ENCODE data around the gene DDX43. TPM values are rescaled to one million over a fixed set of nuclear protein-coding genes. Genes with fewer than 3 reads are reported as not detected.

Gene DDX43
- total and polyA plus RNA-seq, 2 donors (not counting 1 experiment from before 2014, with no cell fraction given): 1.5 to 2.0 TPM

DNA sequence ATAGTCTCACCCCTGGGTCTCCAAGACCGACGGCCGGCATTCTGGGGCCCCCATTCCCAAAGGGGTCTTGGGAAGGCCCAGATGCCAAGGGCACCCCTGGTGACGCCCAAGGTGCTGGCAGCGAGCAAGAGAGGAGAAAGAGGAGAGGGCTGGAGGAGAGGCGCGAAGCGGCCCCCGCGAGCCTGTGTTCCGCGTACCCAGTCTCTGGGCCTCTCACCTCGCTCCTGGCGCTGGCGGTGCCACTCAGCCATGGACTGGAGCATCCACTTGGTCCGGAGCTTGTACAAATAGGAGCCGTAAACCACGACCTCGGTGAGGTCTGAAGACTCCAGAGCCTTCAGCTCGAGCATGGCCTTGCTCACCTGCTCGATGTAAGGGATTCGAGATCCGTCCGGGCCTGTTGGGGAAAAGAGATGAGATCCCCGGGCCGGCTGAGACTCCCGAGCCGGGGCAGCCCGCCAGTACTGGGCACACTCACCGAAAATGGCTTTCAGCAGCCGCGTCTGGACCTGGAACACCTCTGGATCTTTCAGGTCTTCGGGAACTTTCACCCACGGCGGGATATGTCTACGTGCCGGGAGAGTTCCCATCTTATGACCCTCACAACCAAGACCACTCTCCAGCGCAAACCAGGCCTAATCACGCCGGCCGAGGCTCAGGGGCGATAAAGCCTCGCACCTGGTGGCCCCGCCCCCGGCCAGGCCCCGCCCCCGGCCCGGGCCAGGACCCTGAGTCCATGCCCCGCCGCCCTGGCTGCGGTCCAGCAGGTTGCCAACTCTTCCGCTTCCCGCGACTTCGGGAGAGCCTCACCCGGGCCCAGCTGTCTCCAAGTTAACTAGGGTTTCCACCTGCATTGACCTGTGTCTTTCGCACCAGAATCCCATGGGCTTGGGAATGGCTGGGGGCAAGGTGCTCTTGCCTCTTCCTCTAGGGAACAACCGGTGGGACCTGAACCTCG is 40.7 kb upstream of the DDX43 start, which contains the start of gene DPPA5:
DPPA5 (minus strand) TSS at position 641 of the 958 bp plus-strand sequence; CDS start at position 590, 51 bp downstream.
- H3K79me2 ChIP-seq (ENCODE audit: control insufficient read depth, insufficient read depth, low read length): no peaks in the 10 kb centered on the region
- no peak within 1 kb of the TSS for H3K27ac ChIP-seq (ENCODE audit: insufficient read depth, low read length)
- no peaks in the 10 kb centered on the region for H3K36me3 ChIP-seq (ENCODE audit: control insufficient read depth, insufficient read depth, low read length)
- H3K9me3 ChIP-seq (ENCODE audit: control insufficient read depth, insufficient read depth, low read depth, low read length): no peaks in the 10 kb centered on the region
- H3K4me2 ChIP-seq (ENCODE audit: extremely low read depth, insufficient read depth, low read length): no peak within 1 kb of the TSS
- no peaks in the 10 kb centered on the region for H4K20me1 ChIP-seq (ENCODE audit: control insufficient read depth, extremely low read depth, insufficient read depth, low read length)
- no peaks in the 10 kb centered on the region for H3K4me1 ChIP-seq (ENCODE audit: control insufficient read depth, extremely low read depth, insufficient read depth, low read length)
- no peaks in the 10 kb centered on the region for H3K27me3 ChIP-seq (ENCODE audit: control insufficient read depth, insufficient read depth, low read length)
- H3K9ac ChIP-seq (ENCODE audit: insufficient read depth, low read length): no peak within 1 kb of the TSS
- DNase-seq (ENCODE audit: low read depth in 2 of 2): no peak
- no peak within 1 kb of the TSS for H3K4me3 ChIP-seq (replicated peaks in 1 of 4; ENCODE audit: control extremely low read depth in 1 of 4, insufficient read depth in 1 of 4, low read depth in 3 of 4, low read length in 4 of 4)
- TF ChIP-seq EZH2 (IDR thresholded peaks at IDR 0.05; ENCODE audit: low read length, missing control alignments): no peak
- TF ChIP-seq, protein P1, sequence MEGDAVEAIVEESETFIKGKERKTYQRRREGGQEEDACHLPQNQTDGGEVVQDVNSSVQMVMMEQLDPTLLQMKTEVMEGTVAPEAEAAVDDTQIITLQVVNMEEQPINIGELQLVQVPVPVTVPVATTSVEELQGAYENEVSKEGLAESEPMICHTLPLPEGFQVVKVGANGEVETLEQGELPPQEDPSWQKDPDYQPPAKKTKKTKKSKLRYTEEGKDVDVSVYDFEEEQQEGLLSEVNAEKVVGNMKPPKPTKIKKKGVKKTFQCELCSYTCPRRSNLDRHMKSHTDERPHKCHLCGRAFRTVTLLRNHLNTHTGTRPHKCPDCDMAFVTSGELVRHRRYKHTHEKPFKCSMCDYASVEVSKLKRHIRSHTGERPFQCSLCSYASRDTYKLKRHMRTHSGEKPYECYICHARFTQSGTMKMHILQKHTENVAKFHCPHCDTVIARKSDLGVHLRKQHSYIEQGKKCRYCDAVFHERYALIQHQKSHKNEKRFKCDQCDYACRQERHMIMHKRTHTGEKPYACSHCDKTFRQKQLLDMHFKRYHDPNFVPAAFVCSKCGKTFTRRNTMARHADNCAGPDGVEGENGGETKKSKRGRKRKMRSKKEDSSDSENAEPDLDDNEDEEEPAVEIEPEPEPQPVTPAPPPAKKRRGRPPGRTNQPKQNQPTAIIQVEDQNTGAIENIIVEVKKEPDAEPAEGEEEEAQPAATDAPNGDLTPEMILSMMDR (conservative IDR thresholded peaks at IDR 0.05 in 1 of 2, IDR thresholded peaks at IDR 0.05 in 1 of 2; ENCODE audit: low read depth in 1 of 2, low read length in 2 of 2): no peak
- no peak within 1 kb of the TSS for H2AFZ ChIP-seq (ENCODE audit: low read length)

DNA sequence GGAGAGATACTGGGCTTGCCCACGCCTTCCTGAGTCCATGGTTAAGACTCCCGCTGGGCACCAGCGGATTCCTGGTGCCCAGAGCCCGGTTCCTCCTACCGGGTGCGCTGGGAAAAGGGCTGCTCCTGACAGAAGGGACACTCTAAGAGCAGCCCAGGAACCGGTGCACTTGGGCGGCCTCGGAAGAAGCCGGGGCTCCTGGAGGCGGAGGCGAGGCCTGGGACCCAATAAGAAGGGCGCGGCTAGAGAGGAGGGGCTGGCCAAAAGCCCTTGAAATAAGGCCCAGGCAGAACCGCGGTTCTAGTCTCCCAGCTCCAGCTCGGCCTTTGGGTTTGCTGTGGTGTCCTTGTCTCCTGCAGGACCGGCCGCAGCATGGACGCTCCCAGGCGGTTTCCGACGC is 32.3 kb upstream of the DDX43 start, which contains the start of gene KHDC3L:
KHDC3L (plus strand) TSS at position 301 of the 400 bp plus-strand sequence; CDS start at position 373, 72 bp downstream.
- Histone ChIP-seq H4K20me1 (ENCODE audit: control insufficient read depth, extremely low read depth, insufficient read depth, low read length) (no peaks in the 10 kb centered on the region), H3K4me1 (ENCODE audit: control insufficient read depth, extremely low read depth, insufficient read depth, low read length) (no peaks in the 10 kb centered on the region), H3K27me3 (ENCODE audit: control insufficient read depth, insufficient read depth, low read length) (no peaks in the 10 kb centered on the region), H3K9ac (ENCODE audit: insufficient read depth, low read length) (no peak within 1 kb of the TSS), H3K79me2 (ENCODE audit: control insufficient read depth, insufficient read depth, low read length) (no peaks in the 10 kb centered on the region), H3K27ac (ENCODE audit: insufficient read depth, low read length) (no peak within 1 kb of the TSS), H3K36me3 (ENCODE audit: control insufficient read depth, insufficient read depth, low read length) (no peaks in the 10 kb centered on the region), H3K4me2 (ENCODE audit: extremely low read depth, insufficient read depth, low read length) (no peak within 1 kb of the TSS), H3K9me3 (ENCODE audit: control insufficient read depth, insufficient read depth, low read depth, low read length) (no peaks in the 10 kb centered on the region), H3K4me3 (replicated peaks in 1 of 4; ENCODE audit: control extremely low read depth in 1 of 4, insufficient read depth in 1 of 4, low read depth in 3 of 4, low read length in 4 of 4) (no peak within 1 kb of the TSS), H2AFZ (ENCODE audit: low read length) (no peak within 1 kb of the TSS)
- TF ChIP-seq, protein P1 (conservative IDR thresholded peaks at IDR 0.05 in 1 of 2, IDR thresholded peaks at IDR 0.05 in 1 of 2; ENCODE audit: low read depth in 1 of 2, low read length in 2 of 2): no peak
- no peak for TF ChIP-seq EZH2 (IDR thresholded peaks at IDR 0.05; ENCODE audit: low read length, missing control alignments)
- no peak for DNase-seq (ENCODE audit: low read depth in 2 of 2)

DNA sequence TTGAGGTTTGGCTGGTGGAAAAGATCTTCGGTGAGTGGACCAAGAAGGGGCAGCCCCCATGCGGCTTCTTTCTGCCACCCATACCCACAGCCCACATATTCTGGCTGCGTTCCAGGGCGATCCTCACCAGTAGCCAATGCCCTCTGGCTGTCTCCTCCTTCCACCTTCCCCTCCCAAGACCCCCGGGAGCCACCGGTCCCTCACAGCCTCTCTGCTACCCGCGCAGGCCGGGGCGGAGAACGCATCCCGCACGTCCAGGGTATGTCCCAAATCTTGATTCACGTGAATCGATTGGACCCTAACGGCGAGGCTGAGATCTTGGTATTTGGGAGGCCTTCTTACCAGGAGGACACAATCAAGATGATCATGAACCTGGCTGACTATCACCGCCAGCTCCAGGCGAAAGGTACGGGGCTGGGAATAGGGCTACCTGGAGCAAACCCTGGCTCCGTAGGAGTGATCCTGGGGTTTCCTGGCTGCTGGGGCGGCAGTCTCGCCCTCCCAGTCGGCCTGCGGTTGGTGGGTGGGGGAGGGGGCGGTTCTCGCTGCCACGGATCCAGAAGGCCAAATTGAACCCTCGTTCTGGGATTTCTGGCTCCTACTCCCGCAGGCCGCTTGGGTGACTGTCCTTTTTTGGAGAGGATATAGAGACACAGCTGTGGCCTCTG is 31.6 kb upstream of the DDX43 start:
- no peaks in the 10 kb centered on the region for H3K4me1 ChIP-seq (ENCODE audit: control insufficient read depth, extremely low read depth, insufficient read depth, low read length)
- no peaks in the 10 kb centered on the region for H3K27me3 ChIP-seq (ENCODE audit: control insufficient read depth, insufficient read depth, low read length)
- no peaks in the 10 kb centered on the region for H3K9me3 ChIP-seq (ENCODE audit: control insufficient read depth, insufficient read depth, low read depth, low read length)

More for the DNA sequence above, 31.6 kb upstream of the DDX43 start:
- Histone ChIP-seq H3K36me3 (ENCODE audit: control insufficient read depth, insufficient read depth, low read length) (no peaks in the 10 kb centered on the region), H3K4me3 (replicated peaks in 1 of 4; ENCODE audit: control extremely low read depth in 1 of 4, insufficient read depth in 1 of 4, low read depth in 3 of 4, low read length in 4 of 4) (no peak overlapping the region), H3K4me2 (ENCODE audit: extremely low read depth, insufficient read depth, low read length) (no peak overlapping the region), H3K27ac (ENCODE audit: insufficient read depth, low read length) (no peak overlapping the region), H3K9ac (ENCODE audit: insufficient read depth, low read length) (no peak overlapping the region), H2AFZ (ENCODE audit: low read length) (no peak overlapping the region), H4K20me1 (ENCODE audit: control insufficient read depth, extremely low read depth, insufficient read depth, low read length) (no peaks in the 10 kb centered on the region), H3K79me2 (ENCODE audit: control insufficient read depth, insufficient read depth, low read length) (no peaks in the 10 kb centered on the region)
- DNase-seq (ENCODE audit: low read depth in 2 of 2): no peak
- TF ChIP-seq, protein P1 (conservative IDR thresholded peaks at IDR 0.05 in 1 of 2, IDR thresholded peaks at IDR 0.05 in 1 of 2; ENCODE audit: low read depth in 1 of 2, low read length in 2 of 2): no peak
- no peak for TF ChIP-seq EZH2 (IDR thresholded peaks at IDR 0.05; ENCODE audit: low read length, missing control alignments)

Measured in fibroblast of lung (primary cell).